Left ventricle myocardium inferior (tissue), 1 donor: ENCODE results near the gene HARS1. TPM values are rescaled to one million over a fixed set of nuclear protein-coding genes. Genes with fewer than 3 reads are reported as not detected.
"Not testable (repeated sequence)": the region's sequence is repeated elsewhere in the genome, so short reads cannot be mapped to it uniquely, and the experiment has no call there.

Experiments used
- DNase-seq: peaks from one replicate; pipeline ENCODE4 v3.0.0-alpha.2; 2020
- H3K27ac ChIP-seq: fragments of 200-600 bp; replicated peaks from 2 replicates; pipeline ENCODE4 v1.8.0; 2021
- H3K27me3 ChIP-seq: fragments of 200-600 bp; 2 replicates; pipeline ENCODE4 v1.8.0; 2021; ENCODE audit warnings: low read depth
- H3K36me3 ChIP-seq: fragments of 200-600 bp; 2 replicates; pipeline ENCODE4 v1.8.0; 2021
- H3K4me1 ChIP-seq: fragments of 200-600 bp; 2 replicates; pipeline ENCODE4 v1.8.0; 2021
- H3K4me3 ChIP-seq: fragments of 200-600 bp; 2 replicates; pipeline ENCODE4 v1.8.0; 2021; ENCODE audit warnings: mild to moderate bottlenecking, moderate library complexity
- H3K9me3 ChIP-seq: fragments of 200-600 bp; replicated peaks from 2 replicates; pipeline ENCODE4 v1.8.0; 2021
- CTCF ChIP-seq: fragments of 200-600 bp; IDR thresholded peaks from 2 replicates; pipeline ENCODE4 v1.8.0; 2021; ENCODE audit warnings: antibody characterized with exemption, mild to moderate bottlenecking, borderline replicate concordance
- intact Hi-C: fragments of 100-400 bp; cut with micrococcal nuclease; formaldehyde crosslinking; loops from one replicate; pipeline ENCODE4 v1.11.0; 2022
- total RNA-seq: library from RNA; stranded (reverse); fragmentation: NEBNext Ultra II Directional; extraction: Animal tissue kit (Norgen Biotek cat#: 25700); gene quantifications from one replicate; pipeline ENCODE4 v1.2.1, GENCODE V29; 2021
- donor health status: DM: no; HTN: yes; CAD: no; lungs with severe emphysema.

Gene HARS1
- total RNA-seq, 1 donor from 2014 or later: 38.7 TPM

GRCh38 chr5:140641716-140642115 is 49.5 kb downstream of the HARS1 start:
- Histone ChIP-seq H3K4me3 (no peak overlapping the region), H3K27me3 (no peaks in the 10 kb centered on the region), H3K4me1 (peaks cover 61% of the 10 kb centered on the region), H3K9me3 (no peaks in the 10 kb centered on the region), H3K36me3 (peaks cover 44% of the 10 kb centered on the region), H3K27ac (no peak overlapping the region)
- intact Hi-C loops: loop anchor here (10.0 kb wide), 1 partner anchor 97 kb away; the partner anchor contains the start of gene EIF4EBP3
- TF ChIP-seq CTCF: no peak
- no peak for DNase-seq

GRCh38 chr5:140639148-140639981 is 51.8 kb downstream of the HARS1 start, which contains the start of gene TMCO6:
Gene TMCO6 (plus strand): TSS chr5:140639451. CDS start chr5:140639528, 77 bp downstream.
- Histone ChIP-seq H3K4me1 (peaks cover 39% of the 10 kb centered on the region), H3K27me3 (no peaks in the 10 kb centered on the region), H3K27ac (peak within 1 kb of the TSS; percentile 93), H3K9me3 (no peaks in the 10 kb centered on the region), H3K4me3 (peak within 1 kb of the TSS; percentile 85), H3K36me3 (peaks cover 30% of the 10 kb centered on the region)
- TF ChIP-seq CTCF: peak; percentile 79
- peak; percentile 99 for DNase-seq
- intact Hi-C loops: no loop called here

GRCh38 chr5:140638898-140639147 is 52.3 kb downstream of the HARS1 start:
- peaks cover 24% of the 10 kb centered on the region for H3K36me3 ChIP-seq
- H3K27ac ChIP-seq: peak overlapping the region; percentile 93
- H3K9me3 ChIP-seq, intact Hi-C loops, H3K27me3 ChIP-seq, DNase-seq: not testable (repeated sequence)
- peak overlapping the region; percentile 85 for H3K4me3 ChIP-seq
- peaks cover 39% of the 10 kb centered on the region for H3K4me1 ChIP-seq

- H3K27me3 ChIP-seq: no peaks in the 10 kb centered on the region
- peaks cover 12% of the 10 kb centered on the region for H3K36me3 ChIP-seq
- no peak for DNase-seq
- H3K27ac ChIP-seq: no peak overlapping the region
- H3K9me3 ChIP-seq: no peaks in the 10 kb centered on the region
- peaks cover 44% of the 10 kb centered on the region for H3K4me1 ChIP-seq
- intact Hi-C loops: no loop called here
- no peak for TF ChIP-seq CTCF
- H3K4me3 ChIP-seq: no peak overlapping the region
Observed at GRCh38 chr5:140637371-140638100, 53.6 kb downstream of the HARS1 start.

- DNase-seq: no peak
- Histone ChIP-seq H3K4me1 (peaks cover 39% of the 10 kb centered on the region), H3K4me3 (no peak overlapping the region), H3K36me3 (no peaks in the 10 kb centered on the region), H3K27ac (no peak overlapping the region), H3K27me3 (no peaks in the 10 kb centered on the region), H3K9me3 (no peaks in the 10 kb centered on the region)
- TF ChIP-seq CTCF: no peak
- intact Hi-C loops: no loop called here
Observed at GRCh38 chr5:140635291-140636257, 55.6 kb downstream of the HARS1 start.
